Spinal cord (tissue), 10 donors: ENCODE data around the gene PRR7. TPM values are rescaled to one million over a fixed set of nuclear protein-coding genes. Genes with fewer than 3 reads are reported as not detected.
A peak's percentile ranks its signal among the peaks of the same experiment; 100 is the strongest.

ENCODE experiments used
- DNase-seq, 6 donors: peaks; one replicate each; pipeline versions ENCODE4 v3.0.0 to v3.0.0-alpha.2; 2013 to 2015; ENCODE audit warnings: low spot score in 6 of 6, low read depth in 4 of 6
- H3K27ac ChIP-seq: one replicate; pipeline ENCODE4 v1.5.1; 2013; ENCODE audit warnings: low read depth, low read length, control low read depth
- H3K27me3 ChIP-seq: one replicate; pipeline ENCODE4 v1.6.1; 2013; ENCODE audit warnings: low read length; ENCODE audit not compliant: control insufficient read depth, insufficient read depth
- H3K36me3 ChIP-seq: one replicate; pipeline ENCODE4 v1.6.1; 2013; ENCODE audit warnings: low read length; ENCODE audit not compliant: control insufficient read depth, insufficient read depth
- H3K4me1 ChIP-seq: one replicate; pipeline ENCODE4 v1.6.1; 2013; ENCODE audit warnings: low read length; ENCODE audit not compliant: control insufficient read depth, insufficient read depth
- H3K4me3 ChIP-seq: one replicate; pipeline ENCODE4 v1.5.1; 2013; ENCODE audit warnings: low read depth, low read length, control low read depth
- H3K9me3 ChIP-seq: one replicate; pipeline ENCODE4 v1.6.1; 2013; ENCODE audit warnings: low read length; ENCODE audit not compliant: control insufficient read depth, insufficient read depth
- WGBS: methylation state at CpG from one replicate; pipeline ENCODE4 v1.1.5; 2013; ENCODE audit warnings: missing lambda C conversion rate; ENCODE audit not compliant: insufficient coverage; 5-methylcytosine and 5-hydroxymethylcytosine counted together
- long read RNA-seq, 4 donors: transcript quantifications; one replicate each; lab custom pipeline, GENCODE V29; 2026
- polyA plus RNA-seq, 2 donors: library from polyadenylated mRNA; unstranded; fragments of 120-200 nt; gene quantifications; one replicate each; pipeline ENCODE4 v1.2.1, GENCODE V29; 2013; ENCODE audit not compliant: insufficient read length in 2 of 2
- total RNA-seq, 2 donors: library from RNA; depleted of rRNA in 1 of 2; stranded (reverse); fragments of 120-200 nt in 1 of 2; fragments of >200 nt in 1 of 2; gene quantifications; one replicate each; pipeline versions ENCODE4 v1.2.3 to v1.2.4, GENCODE V29; 2013 to 2014
- donor health status: healthy.

Gene PRR7, protein sequence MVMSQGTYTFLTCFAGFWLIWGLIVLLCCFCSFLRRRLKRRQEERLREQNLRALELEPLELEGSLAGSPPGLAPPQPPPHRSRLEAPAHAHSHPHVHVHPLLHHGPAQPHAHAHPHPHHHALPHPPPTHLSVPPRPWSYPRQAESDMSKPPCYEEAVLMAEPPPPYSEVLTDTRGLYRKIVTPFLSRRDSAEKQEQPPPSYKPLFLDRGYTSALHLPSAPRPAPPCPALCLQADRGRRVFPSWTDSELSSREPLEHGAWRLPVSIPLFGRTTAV
- total RNA-seq (1 to 10 TPM; 4.3 to 8.8 TPM), polyA plus RNA-seq (10 to 100 TPM; 28.3 to 31.7 TPM)
- long read RNA-seq, donor 1, transcript PRR7-202 (3 exons, 1,345 nt): major isoform, 27 of 35 reads
- long read RNA-seq, donor 1, partial matches to known transcripts: 5 of 35 reads
- long read RNA-seq, donor 1, other reads (novel, unspliced or antisense): 0 of 35 reads
- long read RNA-seq, donor 2, transcript PRR7-202 (3 exons, 1,345 nt): major isoform, 5 of 5 reads
- long read RNA-seq, donor 2, partial matches to known transcripts: 0 of 5 reads
- long read RNA-seq, donor 2, other reads (novel, unspliced or antisense): 0 of 5 reads
- long read RNA-seq, donor 3, transcript PRR7-202 (3 exons, 1,345 nt): major isoform, 11 of 21 reads
- long read RNA-seq, donor 3, partial matches to known transcripts: 7 of 21 reads
- long read RNA-seq, donor 3, other reads (novel, unspliced or antisense): 0 of 21 reads
- long read RNA-seq, donor 4, partial matches to known transcripts: 0 of 2 reads
- long read RNA-seq, donor 4, other reads (novel, unspliced or antisense): 0 of 2 reads

DNA sequence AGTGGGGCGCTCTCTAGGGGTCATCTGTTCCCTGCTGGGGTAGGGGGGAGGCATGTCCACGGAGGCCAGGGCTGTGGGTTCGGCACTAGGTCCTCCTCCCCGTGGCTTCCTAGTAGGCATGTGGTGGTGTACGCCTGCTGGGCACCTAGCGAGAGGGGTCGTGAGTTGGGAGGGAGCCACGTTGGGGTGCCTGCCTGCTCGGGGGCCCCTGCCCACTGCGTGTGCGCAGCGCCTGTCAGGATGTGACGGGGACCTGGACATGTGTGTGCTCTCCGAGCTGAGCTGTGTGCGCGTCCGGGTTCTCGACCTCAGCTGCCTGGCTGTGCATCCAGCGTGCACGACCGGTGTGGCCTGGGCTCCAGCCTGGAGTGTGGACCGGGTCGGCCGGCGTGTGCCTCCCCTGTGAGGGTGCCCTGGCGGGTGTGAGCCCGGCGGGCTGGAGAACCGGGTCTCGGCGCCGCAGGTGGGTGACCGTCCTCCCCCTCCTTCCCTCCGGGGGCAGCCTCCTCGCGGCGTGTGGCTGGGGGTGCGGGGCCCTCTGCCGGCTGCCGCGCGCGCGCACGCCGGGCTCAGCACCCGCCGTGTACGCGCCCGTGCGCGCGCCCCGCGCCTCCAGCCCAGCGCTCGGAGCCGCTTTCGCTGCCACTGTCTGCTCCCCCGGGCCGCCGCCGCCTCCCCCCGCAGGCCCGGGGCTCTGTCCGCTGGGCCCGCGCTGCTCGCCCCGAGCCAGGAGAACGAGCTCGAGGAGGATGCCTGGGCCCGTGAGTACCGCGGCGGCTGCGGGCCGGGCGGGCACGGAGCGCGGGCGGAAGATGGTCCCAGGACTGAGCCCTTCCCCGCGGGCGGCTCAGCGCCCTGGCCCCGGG, at the start of gene PRR7:
TSS of gene PRR7 (plus strand) at position 615 of the 866 bp plus-strand sequence. CDS start 8,254 bp downstream, outside the sequence.
- DNase-seq: peak in 2 of 6 donors; percentile 92 to 94
- under 1% methylated on average over 89 of the region's 89 CpGs for whole genome bisulfite sequencing
- Histone ChIP-seq H3K27ac (peak within 1 kb of the TSS; percentile 73), H3K36me3 (peaks cover 43% of the 10 kb centered on the region), H3K4me3 (peak within 1 kb of the TSS; percentile 56), H3K4me1 (peaks cover 52% of the 10 kb centered on the region), H3K27me3 (no peaks in the 10 kb centered on the region), H3K9me3 (no peaks in the 10 kb centered on the region)

DNA sequence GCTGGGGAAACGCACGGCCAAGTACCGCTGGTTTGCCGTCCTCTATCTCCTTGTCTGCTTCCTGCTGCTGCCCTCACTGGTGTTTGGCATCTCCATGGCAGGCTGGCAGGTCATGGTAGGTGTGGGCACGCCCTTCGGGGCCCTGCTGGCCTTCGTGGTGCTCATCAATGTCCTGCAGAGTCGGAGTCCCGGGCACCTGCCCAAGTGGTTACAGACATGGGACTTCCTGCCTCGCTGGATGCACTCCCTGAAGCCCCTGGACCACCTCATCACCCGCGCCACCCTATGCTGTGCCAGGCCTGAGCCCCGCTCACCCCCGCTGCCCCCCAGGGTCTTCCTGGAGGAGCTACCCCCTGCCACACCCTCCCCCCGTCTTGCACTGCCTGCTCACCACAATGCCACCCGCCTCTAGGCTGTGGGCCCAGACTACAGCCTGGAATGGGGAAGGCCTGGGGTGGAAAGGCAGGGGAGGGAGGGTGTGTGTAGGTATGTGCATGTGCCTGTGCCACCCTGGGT, 48.7 kb upstream of the PRR7 start:
- Histone ChIP-seq H3K4me3 (no peak overlapping the region), H3K36me3 (no peaks in the 10 kb centered on the region), H3K9me3 (no peaks in the 10 kb centered on the region), H3K27ac (no peak overlapping the region), H3K4me1 (peaks cover 26% of the 10 kb centered on the region), H3K27me3 (peaks cover 56% of the 10 kb centered on the region)
- DNase-seq: no peak
- WGBS: 84% methylated on average over 12 of the region's 16 CpGs

DNA sequence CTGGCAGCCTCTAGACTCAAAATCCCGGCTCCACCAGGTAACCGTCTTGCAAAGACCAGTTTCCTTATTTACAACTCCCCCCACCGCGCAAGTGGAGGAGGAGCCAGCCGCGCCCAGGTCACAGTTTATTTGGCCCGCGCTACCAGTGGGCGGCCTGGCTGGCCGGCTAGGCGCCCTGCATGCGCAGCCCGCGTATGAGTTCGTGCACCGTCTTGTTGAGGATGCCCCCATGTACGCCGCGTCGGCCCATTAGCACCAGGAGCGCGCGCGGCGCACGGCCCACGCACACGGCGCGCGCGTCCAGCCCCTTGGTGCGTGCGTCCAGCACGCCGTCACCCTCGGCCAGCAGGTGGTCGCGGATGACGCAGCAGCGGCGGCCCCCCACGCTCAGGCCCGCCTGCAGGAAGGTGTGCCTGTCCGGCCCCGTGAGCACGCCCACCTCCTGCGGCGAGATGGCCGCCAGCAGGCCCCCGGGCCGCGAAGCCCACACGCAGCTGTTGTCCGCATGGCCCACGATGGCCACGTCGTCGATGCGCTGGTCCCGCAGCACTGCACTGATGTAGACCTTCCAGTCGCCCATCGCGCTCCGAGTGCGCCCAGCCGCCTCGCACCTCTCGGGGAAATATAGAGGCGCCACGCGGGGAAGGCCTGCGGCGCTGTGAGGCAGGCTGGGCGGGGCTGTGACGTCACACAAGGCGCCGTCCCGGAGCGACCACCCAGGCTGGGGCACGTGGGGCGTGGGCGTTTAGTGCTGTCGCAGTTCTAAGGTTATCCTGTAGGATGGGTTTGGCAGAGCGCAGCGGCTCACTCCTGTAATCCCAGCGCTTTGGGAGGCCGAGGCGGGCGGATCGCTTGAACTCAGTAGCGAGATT, 46.4 kb upstream of the PRR7 start, which contains the start of gene PFN3:
TSS of gene PFN3 (minus strand) at position 665 of the 872 bp plus-strand sequence. CDS start at position 580, 85 bp downstream.
- Histone ChIP-seq H3K9me3 (no peaks in the 10 kb centered on the region), H3K27ac (no peak within 1 kb of the TSS), H3K36me3 (no peaks in the 10 kb centered on the region), H3K4me1 (peaks cover 49% of the 10 kb centered on the region), H3K27me3 (peaks cover 75% of the 10 kb centered on the region), H3K4me3 (no peak within 1 kb of the TSS)
- peak in 2 of 6 donors; percentile 54 to 76 for DNase-seq
- 4% methylated on average over 88 of the region's 92 CpGs for WGBS

DNA sequence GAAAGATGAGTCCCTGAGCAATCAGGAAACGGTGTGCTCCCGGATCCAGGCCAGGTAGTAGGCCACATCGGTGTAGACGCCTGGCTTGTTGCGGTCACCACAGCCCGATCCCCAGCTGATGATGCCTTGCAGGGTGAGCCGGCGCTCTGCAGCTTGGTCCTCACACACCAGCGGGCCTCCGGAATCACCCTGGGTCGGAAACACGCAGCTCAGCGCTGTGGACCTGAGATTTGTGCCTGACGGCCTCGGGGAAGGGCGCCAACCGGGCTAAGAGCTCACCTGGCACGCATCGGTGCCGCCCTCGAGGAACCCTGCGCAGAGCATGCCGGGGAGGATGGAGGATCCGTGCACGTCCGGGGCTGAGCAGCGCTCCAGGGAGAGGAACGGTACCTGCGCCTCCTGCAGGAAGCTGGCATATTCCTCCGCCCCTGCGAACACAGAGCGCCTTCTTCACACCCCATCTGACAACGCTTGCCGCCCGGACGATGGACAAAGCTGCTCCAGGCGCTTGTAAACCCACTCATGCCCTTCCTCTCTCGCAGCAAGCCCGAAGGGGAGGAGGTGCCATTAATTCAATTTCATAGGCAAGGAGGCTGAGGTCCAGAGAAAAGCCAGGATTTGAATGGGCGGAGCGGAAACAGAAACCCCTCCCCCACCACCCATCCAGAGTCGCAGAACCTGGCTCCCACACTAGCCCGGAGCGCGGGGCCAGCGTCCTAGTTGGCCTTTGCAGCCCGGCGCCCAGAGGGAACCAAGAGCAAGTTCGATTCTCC, 44.2 kb upstream of the PRR7 start:
- peaks cover 73% of the 10 kb centered on the region for H3K27me3 ChIP-seq
- H3K9me3 ChIP-seq: no peaks in the 10 kb centered on the region
- DNase-seq: peak in 2 of 6 donors; percentile 73 to 91
- WGBS: 6% methylated on average over 38 of the region's 49 CpGs
- H3K4me3 ChIP-seq: peak overlapping the region; percentile 22
- no peaks in the 10 kb centered on the region for H3K36me3 ChIP-seq
- no peak overlapping the region for H3K27ac ChIP-seq
- peaks cover 54% of the 10 kb centered on the region for H3K4me1 ChIP-seq

DNA sequence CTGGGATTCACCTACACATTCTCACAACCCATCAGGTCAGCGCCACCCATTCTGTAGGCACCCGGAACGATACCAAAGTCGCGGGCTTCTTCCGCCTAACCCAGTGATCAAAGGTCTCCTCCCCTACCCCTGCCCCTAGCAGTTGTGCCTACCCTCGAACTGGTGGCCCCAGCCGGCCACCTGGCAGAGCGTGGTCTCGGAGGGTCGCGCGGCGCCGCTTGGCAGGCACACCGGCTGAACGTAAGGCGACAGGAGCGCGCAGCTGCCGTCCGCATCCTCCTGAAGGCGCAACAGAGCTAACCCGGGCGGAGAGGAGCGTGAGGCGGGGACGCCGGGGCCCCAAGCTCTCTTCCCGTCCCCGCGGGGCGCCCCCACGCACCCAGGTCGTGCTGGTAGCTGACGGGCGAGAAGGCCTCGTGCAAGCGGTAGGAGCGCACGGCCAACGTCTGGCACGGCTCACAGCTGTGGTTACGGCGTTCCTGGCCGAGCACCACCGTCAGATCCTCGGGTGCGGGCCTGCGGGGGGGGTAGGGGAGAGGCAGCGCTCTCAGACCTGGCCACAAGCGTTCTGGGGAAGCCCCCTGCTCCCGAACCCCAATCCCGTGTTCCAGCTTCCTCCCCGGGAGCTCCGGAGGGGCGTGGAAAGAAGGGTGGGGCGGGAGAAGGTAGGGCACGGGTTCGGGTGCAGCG, 43.4 kb upstream of the PRR7 start:
- Histone ChIP-seq H3K9me3 (no peaks in the 10 kb centered on the region), H3K27ac (no peak overlapping the region), H3K36me3 (no peaks in the 10 kb centered on the region), H3K27me3 (peaks cover 65% of the 10 kb centered on the region), H3K4me3 (peak overlapping the region; percentile 50), H3K4me1 (peaks cover 54% of the 10 kb centered on the region)
- WGBS: 1% methylated on average over 59 of the region's 61 CpGs
- DNase-seq: peak in 2 of 6 donors; percentile 41 to 53

DNA sequence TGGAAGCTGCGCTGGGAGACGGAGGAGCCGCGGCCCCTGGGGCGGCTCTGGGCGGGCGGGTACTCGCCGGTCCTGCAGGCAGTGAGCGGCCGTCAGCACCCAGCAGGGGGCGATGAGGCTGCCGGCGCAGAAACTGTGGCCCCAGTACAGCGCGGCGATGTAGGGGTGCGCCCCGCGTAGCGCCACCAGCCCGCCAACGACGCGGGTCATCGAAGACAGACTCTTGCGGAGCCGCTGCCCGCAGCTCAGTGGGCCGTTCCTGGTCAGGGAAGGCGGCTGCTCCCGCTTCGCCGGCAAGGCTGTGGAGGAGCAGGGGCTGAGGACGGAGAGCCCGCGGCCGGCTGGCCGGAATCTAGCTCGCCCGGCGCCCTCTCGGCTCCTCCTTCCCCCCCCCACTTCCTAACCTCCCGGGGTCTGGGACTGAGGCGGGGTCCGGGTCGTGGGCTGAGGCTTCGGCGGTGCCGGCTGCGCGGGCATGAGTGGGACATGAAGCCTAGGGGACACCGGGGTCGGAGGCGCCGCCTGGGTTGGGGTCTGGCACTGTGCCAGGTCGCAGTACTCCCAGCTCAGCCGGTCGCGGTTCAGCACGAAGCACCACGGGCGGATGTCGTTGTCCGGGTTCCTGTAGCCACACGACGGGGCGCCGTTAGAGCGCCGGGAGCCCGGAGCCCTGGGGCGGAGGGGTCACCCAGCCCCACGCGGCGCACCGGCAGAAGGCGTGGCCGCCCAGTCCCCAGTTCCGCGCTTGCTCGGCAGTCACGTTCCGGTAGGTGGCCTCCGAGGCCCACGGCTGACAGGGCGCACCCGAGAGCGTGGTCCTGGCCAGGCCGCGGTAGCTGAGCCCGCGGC, 42.6 kb upstream of the PRR7 start:
- Histone ChIP-seq H3K4me1 (peaks cover 54% of the 10 kb centered on the region), H3K4me3 (peak overlapping the region; percentile 50), H3K27ac (no peak overlapping the region), H3K36me3 (no peaks in the 10 kb centered on the region), H3K9me3 (no peaks in the 10 kb centered on the region), H3K27me3 (peaks cover 60% of the 10 kb centered on the region)
- under 1% methylated on average over 84 of the region's 93 CpGs for WGBS
- peak in 2 of 6 donors; percentile 86 to 90 for DNase-seq

DNA sequence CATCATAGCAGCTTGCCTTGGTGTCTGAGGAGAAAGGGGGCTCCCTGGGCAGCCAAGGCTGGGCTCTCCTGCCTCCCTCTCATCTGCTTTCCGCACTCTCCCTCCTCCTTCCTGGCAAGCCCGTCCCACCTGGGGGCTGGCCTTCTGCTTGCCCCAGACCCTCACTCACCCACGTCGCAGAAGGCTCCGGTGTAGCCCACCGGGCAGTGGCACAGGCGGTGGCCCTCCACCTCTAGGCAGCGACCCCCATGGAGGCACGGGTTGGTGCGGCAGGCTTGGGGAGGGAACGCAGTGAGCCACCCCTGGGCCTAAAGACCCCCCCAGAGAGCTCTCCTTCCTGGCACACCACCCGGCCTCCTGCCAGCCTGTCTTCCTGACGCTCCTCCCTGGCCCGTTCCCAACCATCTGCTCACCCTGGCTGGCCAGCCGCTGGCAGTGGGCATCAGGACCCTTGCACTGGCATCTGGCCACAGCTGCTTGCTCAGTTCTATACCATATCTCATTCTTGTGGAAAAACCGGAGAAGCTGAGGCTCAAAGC, 41.9 kb upstream of the PRR7 start:
- H3K9me3 ChIP-seq: no peaks in the 10 kb centered on the region
- no peak overlapping the region for H3K27ac ChIP-seq
- H3K4me3 ChIP-seq: peak overlapping the region; percentile 50
- peak in 2 of 6 donors; percentile 50 to 51 for DNase-seq
- H3K4me1 ChIP-seq: peaks cover 49% of the 10 kb centered on the region
- peaks cover 54% of the 10 kb centered on the region for H3K27me3 ChIP-seq
- WGBS: 16% methylated on average over 16 of the region's 16 CpGs
- no peaks in the 10 kb centered on the region for H3K36me3 ChIP-seq
